MM.1S (cell line): Measurements from ENCODE around the gene SLC28A1.

Experiments
- DNase-seq: peaks from one replicate; pipeline ENCODE4 v3.0.0-alpha.2; 2015
- H2AFZ ChIP-seq: fragments of 300-600 bp; sonication (generic); 2 replicates; pipeline ENCODE4 v1.6.0; 2016; ENCODE audit warnings: antibody characterized with exemption, low read length
- H3F3A ChIP-seq: fragments of 300-600 bp; sonication (generic); 2 replicates; pipeline ENCODE4 v1.6.1; 2016; ENCODE audit warnings: mild to moderate bottlenecking, antibody characterized with exemption, low read length, moderate library complexity, mixed read lengths; ENCODE audit not compliant: insufficient read depth
- H3K27ac ChIP-seq: fragments of 300-600 bp; sonication (generic); 2 replicates; pipeline ENCODE4 v1.5.1; 2016; ENCODE audit warnings: mild to moderate bottlenecking, low read length
- H3K27me3 ChIP-seq: fragments of 300-600 bp; sonication (generic); replicated peaks from 2 replicates; pipeline ENCODE4 v1.6.0; 2016; ENCODE audit warnings: low read length; ENCODE audit not compliant: insufficient read depth
- H3K36me3 ChIP-seq: fragments of 300-600 bp; sonication (generic); replicated peaks from 2 replicates; pipeline ENCODE4 v1.6.1; 2016; ENCODE audit warnings: mild to moderate bottlenecking, low read length, mixed read lengths; ENCODE audit not compliant: insufficient read depth
- H3K4me1 ChIP-seq: fragments of 300-600 bp; sonication (generic); 2 replicates; pipeline ENCODE4 v1.6.1; 2016; ENCODE audit warnings: low read length, mixed read lengths
- H3K4me2 ChIP-seq: fragments of 300-600 bp; sonication (generic); 2 replicates; pipeline ENCODE4 v1.6.0; 2016; ENCODE audit warnings: low read depth, low read length
- H3K4me3 ChIP-seq: fragments of 300-600 bp; sonication (generic); 2 replicates; pipeline ENCODE4 v1.5.1; 2016; ENCODE audit warnings: low read length, mixed read lengths
- H3K79me2 ChIP-seq: fragments of 300-600 bp; sonication (generic); 2 replicates; pipeline ENCODE4 v1.6.1; 2016; ENCODE audit warnings: mixed run types, low read length, mixed read lengths
- H3K9ac ChIP-seq: fragments of 300-600 bp; sonication (generic); 2 replicates; pipeline ENCODE4 v1.6.1; 2016; ENCODE audit warnings: low read length, mixed read lengths
- H3K9me2 ChIP-seq: fragments of 300-600 bp; sonication (generic); replicated peaks from 2 replicates; pipeline ENCODE4 v1.6.1; 2016; ENCODE audit warnings: mild to moderate bottlenecking, low read length, mixed read lengths; ENCODE audit not compliant: insufficient read depth
- H3K9me3 ChIP-seq: fragments of 300-600 bp; sonication (generic); replicated peaks from 2 replicates; pipeline ENCODE4 v1.6.1; 2016; ENCODE audit warnings: mild to moderate bottlenecking, low read length, mixed read lengths; ENCODE audit not compliant: insufficient read depth
- H4K20me1 ChIP-seq: fragments of 300-600 bp; sonication (generic); 2 replicates; pipeline ENCODE4 v1.6.1; 2016; ENCODE audit warnings: mild to moderate bottlenecking, low read length, moderate library complexity, mixed read lengths; ENCODE audit not compliant: insufficient read depth
- EZH2 ChIP-seq: fragments of 300-600 bp; sonication (generic); optimal IDR thresholded peaks from 2 replicates; pipeline ENCODE3; 2017; ENCODE audit warnings: low read depth, mild to moderate bottlenecking, antibody characterized with exemption, low read length, mixed read lengths
- EZH2phosphoT487 ChIP-seq: fragments of 300-600 bp; sonication (generic); IDR thresholded peaks from 2 replicates; pipeline ENCODE4 v1.6.1; 2018; ENCODE audit warnings: antibody characterized with exemption, low read length
- TF ChIP-seq, protein P1 (sequence below): fragments of 300-600 bp; sonication (generic); IDR thresholded peaks from 2 replicates; pipeline ENCODE4 v1.5.1; 2016; ENCODE audit warnings: antibody characterized with exemption, low read length, mixed read lengths

Gene SLC28A1

DNA sequence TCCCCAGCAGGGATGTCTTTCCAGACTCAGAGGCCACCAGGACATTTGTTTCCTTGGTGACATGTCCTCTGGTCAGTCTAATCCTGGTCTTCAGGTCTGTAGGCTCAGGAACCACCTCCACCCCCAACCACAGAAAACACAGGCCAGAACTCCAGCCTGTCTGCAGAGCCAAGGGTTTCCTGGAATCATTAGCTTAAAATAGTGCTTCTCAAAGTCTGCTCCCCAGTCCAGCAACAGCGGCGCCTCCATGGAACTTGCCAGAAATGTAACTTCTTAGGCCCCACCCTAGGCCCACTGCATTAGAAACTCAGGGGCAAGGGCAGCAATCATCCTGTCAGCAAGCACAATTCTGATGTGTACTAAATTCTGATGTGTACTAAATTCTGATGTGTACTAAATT is 20.0 kb downstream of the SLC28A1 start:
- Histone ChIP-seq H3K4me1 (no peaks in the 10 kb centered on the region), H4K20me1 (no peaks in the 10 kb centered on the region), H3K36me3 (no peaks in the 10 kb centered on the region), H3K4me2 (no peak overlapping the region), H3K79me2 (no peaks in the 10 kb centered on the region), H3K9me2 (no peaks in the 10 kb centered on the region), H3K4me3 (no peak overlapping the region), H3K9me3 (no peaks in the 10 kb centered on the region), H3K27me3 (no peaks in the 10 kb centered on the region), H3F3A (no peaks in the 10 kb centered on the region), H3K9ac (no peak overlapping the region), H3K27ac (no peak overlapping the region), H2AFZ (no peak overlapping the region)
- no peak for DNase-seq
- TF ChIP-seq, protein P1, sequence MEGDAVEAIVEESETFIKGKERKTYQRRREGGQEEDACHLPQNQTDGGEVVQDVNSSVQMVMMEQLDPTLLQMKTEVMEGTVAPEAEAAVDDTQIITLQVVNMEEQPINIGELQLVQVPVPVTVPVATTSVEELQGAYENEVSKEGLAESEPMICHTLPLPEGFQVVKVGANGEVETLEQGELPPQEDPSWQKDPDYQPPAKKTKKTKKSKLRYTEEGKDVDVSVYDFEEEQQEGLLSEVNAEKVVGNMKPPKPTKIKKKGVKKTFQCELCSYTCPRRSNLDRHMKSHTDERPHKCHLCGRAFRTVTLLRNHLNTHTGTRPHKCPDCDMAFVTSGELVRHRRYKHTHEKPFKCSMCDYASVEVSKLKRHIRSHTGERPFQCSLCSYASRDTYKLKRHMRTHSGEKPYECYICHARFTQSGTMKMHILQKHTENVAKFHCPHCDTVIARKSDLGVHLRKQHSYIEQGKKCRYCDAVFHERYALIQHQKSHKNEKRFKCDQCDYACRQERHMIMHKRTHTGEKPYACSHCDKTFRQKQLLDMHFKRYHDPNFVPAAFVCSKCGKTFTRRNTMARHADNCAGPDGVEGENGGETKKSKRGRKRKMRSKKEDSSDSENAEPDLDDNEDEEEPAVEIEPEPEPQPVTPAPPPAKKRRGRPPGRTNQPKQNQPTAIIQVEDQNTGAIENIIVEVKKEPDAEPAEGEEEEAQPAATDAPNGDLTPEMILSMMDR: no peak
- TF ChIP-seq EZH2: no peak
- no peak for TF ChIP-seq EZH2phosphoT487

- Histone ChIP-seq H3K36me3 (no peaks in the 10 kb centered on the region), H3K4me1 (no peaks in the 10 kb centered on the region), H3K27ac (no peak overlapping the region), H3K4me3 (no peak overlapping the region), H3K79me2 (no peaks in the 10 kb centered on the region), H3K9me3 (no peaks in the 10 kb centered on the region), H4K20me1 (no peaks in the 10 kb centered on the region), H3F3A (no peaks in the 10 kb centered on the region), H3K9ac (no peak overlapping the region), H3K9me2 (no peaks in the 10 kb centered on the region), H2AFZ (no peak overlapping the region), H3K4me2 (no peak overlapping the region), H3K27me3 (no peaks in the 10 kb centered on the region)
- TF ChIP-seq EZH2 (no peak), EZH2phosphoT487 (no peak)
- TF ChIP-seq, protein P1: no peak
- DNase-seq: no peak
Measured at GRCh38 chr15:84905016-84905916, 20.8 kb downstream of the SLC28A1 start.

DNA sequence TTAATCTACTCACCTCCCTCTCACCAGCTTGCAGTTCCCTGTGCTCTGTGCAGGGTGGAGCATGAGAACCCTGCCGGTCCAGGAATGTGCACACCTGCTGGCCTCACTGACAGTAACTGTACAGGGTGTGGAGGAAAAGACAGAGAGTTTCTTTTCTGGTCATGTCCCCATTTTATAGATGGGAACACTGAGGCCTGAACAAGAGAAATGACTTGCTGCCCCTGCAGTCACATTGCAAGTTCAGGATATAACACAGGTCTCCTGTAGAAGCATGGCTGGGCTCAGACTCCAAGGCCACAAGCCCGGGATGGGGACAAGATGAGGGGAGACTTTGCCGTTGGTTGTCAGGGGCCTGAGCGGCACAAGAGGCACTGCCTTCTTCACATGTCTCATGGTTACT is 23.3 kb downstream of the SLC28A1 start:
- no peak for DNase-seq
- Histone ChIP-seq H3F3A (no peaks in the 10 kb centered on the region), H3K9ac (no peak overlapping the region), H3K4me1 (0 out of 2 replicates have a peak, but pooled peaks cover 5% of the 10 kb centered on the region), H3K79me2 (no peaks in the 10 kb centered on the region), H2AFZ (no peak overlapping the region), H4K20me1 (no peaks in the 10 kb centered on the region), H3K27ac (no peak overlapping the region), H3K4me3 (no peak overlapping the region), H3K9me3 (no peaks in the 10 kb centered on the region), H3K27me3 (no peaks in the 10 kb centered on the region), H3K4me2 (no peak overlapping the region), H3K36me3 (no peaks in the 10 kb centered on the region), H3K9me2 (no peaks in the 10 kb centered on the region)
- TF ChIP-seq, protein P1: no peak
- TF ChIP-seq EZH2phosphoT487 (no peak), EZH2 (no peak)
